Fibroblast of lung (primary cell): Measurements from ENCODE around the gene PIAS4. TPM values are rescaled to one million over a fixed set of nuclear protein-coding genes. Genes with fewer than 3 reads are reported as not detected.

ENCODE experiments used
- DNase-seq, 2 donors: peaks; one replicate each; pipeline versions ENCODE4 v3.0.0 to v3.0.0-alpha.2; 2010; ENCODE audit warnings: low read depth in 2 of 2
- H2AFZ ChIP-seq: 2 replicates; pipeline ENCODE4 v1.5.1; 2012; ENCODE audit warnings: low read length, control low read depth, inconsistent platforms
- H3K27ac ChIP-seq: 2 replicates; pipeline ENCODE4 v1.5.1; 2011; ENCODE audit warnings: low read length, control low read depth; ENCODE audit not compliant: insufficient read depth
- H3K27me3 ChIP-seq: 2 replicates; pipeline ENCODE4 v1.5.1; 2011; ENCODE audit warnings: mild to moderate bottlenecking, low read length; ENCODE audit not compliant: control insufficient read depth, insufficient read depth
- H3K36me3 ChIP-seq: 2 replicates; pipeline ENCODE4 v1.5.1; 2011; ENCODE audit warnings: low read length; ENCODE audit not compliant: control insufficient read depth, insufficient read depth
- H3K4me1 ChIP-seq: 2 replicates; pipeline ENCODE4 v1.5.1; 2011; ENCODE audit warnings: low read length; ENCODE audit not compliant: control insufficient read depth, insufficient read depth; ENCODE audit errors: extremely low read depth
- H3K4me2 ChIP-seq: 2 replicates; pipeline ENCODE4 v1.5.1; 2011; ENCODE audit warnings: low read length, control low read depth; ENCODE audit not compliant: insufficient read depth; ENCODE audit errors: extremely low read depth
- H3K4me3 ChIP-seq, 4 experiments: fragments of 200-600 bp in 1 of 4; sonication (generic) in 1 of 4; replicated peaks in 1 of 4; 2 replicates each; pipeline ENCODE4 v1.5.1; 2011 to 2016; ENCODE audit warnings: low read length in 4 of 4, low read depth in 3 of 4, mild to moderate bottlenecking in 3 of 4, control low read depth in 2 of 4, inconsistent platforms in 1 of 4, mixed read lengths in 1 of 4; ENCODE audit not compliant: insufficient read depth in 1 of 4; ENCODE audit errors: control extremely low read depth in 1 of 4
- H3K79me2 ChIP-seq: 2 replicates; pipeline ENCODE4 v1.5.1; 2012; ENCODE audit warnings: mild to moderate bottlenecking, low read length, inconsistent platforms; ENCODE audit not compliant: control insufficient read depth, insufficient read depth
- H3K9ac ChIP-seq: 2 replicates; pipeline ENCODE4 v1.5.1; 2011; ENCODE audit warnings: mild to moderate bottlenecking, low read length, control low read depth; ENCODE audit not compliant: insufficient read depth
- H3K9me3 ChIP-seq: 2 replicates; pipeline ENCODE4 v1.5.1; 2012; ENCODE audit warnings: low read depth, low read length; ENCODE audit not compliant: control insufficient read depth, insufficient read depth
- H4K20me1 ChIP-seq: 2 replicates; pipeline ENCODE4 v1.5.1; 2011; ENCODE audit warnings: low read length; ENCODE audit not compliant: control insufficient read depth, insufficient read depth; ENCODE audit errors: extremely low read depth
- CTCF ChIP-seq, 2 donors: IDR thresholded peaks in 1 of 2; conservative IDR thresholded peaks in 1 of 2; 1 replicate in 1 of 2; 2 replicates in 1 of 2; pipeline ENCODE4 v1.5.1; 2011 to 2012; ENCODE audit warnings: low read length in 2 of 2, control low read depth in 1 of 2, inconsistent platforms in 1 of 2, low read depth in 1 of 2, mild to moderate bottlenecking in 1 of 2
- EZH2 ChIP-seq: IDR thresholded peaks from 2 replicates; pipeline ENCODE4 v1.5.1; 2012; ENCODE audit warnings: low read length, control low read depth, mild to moderate bottlenecking; ENCODE audit errors: missing control alignments
- polyA plus RNA-seq, 2 donors: library from polyadenylated mRNA; depleted of rRNA in 1 of 2; stranded (reverse) in 1 of 2; unstranded in 1 of 2; fragments of >200 nt; gene quantifications; 2 replicates each; pipeline ENCODE4 v1.2.1, GENCODE V29; 2011 to 2012; ENCODE audit warnings: missing spikeins in 1 of 2
- total RNA-seq: library from RNA; depleted of rRNA; stranded (reverse); fragments of >200 nt; gene quantifications from 2 replicates; pipeline ENCODE4 v1.2.1, GENCODE V29; 2014

Gene PIAS4
- total and polyA plus RNA-seq, 2 donors (not counting 1 experiment from before 2014, with no cell fraction given): 6.6 to 14.9 TPM

DNA sequence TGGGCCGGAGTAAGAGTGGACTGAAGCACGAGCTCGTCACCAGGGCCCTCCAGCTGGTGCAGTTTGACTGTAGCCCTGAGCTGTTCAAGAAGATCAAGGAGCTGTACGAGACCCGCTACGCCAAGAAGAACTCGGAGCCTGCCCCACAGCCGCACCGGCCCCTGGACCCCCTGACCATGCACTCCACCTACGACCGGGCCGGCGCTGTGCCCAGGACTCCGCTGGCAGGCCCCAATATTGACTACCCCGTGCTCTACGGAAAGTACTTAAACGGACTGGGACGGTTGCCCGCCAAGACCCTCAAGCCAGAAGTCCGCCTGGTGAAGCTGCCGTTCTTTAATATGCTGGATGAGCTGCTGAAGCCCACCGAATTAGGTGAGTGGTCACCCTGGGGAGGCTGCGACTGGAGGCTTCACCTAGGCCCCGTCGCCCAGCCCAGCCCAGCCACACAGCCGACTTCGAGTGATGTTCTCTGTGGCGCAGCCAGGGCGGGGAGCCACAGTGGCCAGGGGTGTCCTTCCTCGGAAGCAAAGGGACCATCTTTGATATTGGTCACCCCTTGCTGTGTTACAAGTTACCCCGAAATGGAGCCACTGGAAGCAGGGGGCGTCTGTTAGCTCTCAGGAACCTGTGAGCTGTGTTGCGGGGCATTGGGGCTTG is 5.6 kb downstream of the PIAS4 start:
- Histone ChIP-seq H4K20me1 (no peaks in the 10 kb centered on the region), H3K79me2 (peaks cover 62% of the 10 kb centered on the region), H2AFZ (no peak overlapping the region), H3K27ac (no peak overlapping the region), H3K4me1 (peaks cover 8% of the 10 kb centered on the region), H3K4me2 (no peak overlapping the region), H3K27me3 (no peaks in the 10 kb centered on the region), H3K9ac (no peak overlapping the region), H3K4me3 (no peak overlapping the region), H3K36me3 (peaks cover 30% of the 10 kb centered on the region), H3K9me3 (no peaks in the 10 kb centered on the region)
- no peak for TF ChIP-seq CTCF (conservative IDR thresholded peaks at IDR 0.05 in 1 of 2, IDR thresholded peaks at IDR 0.05 in 1 of 2; ENCODE audit: low read depth in 1 of 2, low read length in 2 of 2)
- no peak for TF ChIP-seq EZH2
- DNase-seq: no peak

DNA sequence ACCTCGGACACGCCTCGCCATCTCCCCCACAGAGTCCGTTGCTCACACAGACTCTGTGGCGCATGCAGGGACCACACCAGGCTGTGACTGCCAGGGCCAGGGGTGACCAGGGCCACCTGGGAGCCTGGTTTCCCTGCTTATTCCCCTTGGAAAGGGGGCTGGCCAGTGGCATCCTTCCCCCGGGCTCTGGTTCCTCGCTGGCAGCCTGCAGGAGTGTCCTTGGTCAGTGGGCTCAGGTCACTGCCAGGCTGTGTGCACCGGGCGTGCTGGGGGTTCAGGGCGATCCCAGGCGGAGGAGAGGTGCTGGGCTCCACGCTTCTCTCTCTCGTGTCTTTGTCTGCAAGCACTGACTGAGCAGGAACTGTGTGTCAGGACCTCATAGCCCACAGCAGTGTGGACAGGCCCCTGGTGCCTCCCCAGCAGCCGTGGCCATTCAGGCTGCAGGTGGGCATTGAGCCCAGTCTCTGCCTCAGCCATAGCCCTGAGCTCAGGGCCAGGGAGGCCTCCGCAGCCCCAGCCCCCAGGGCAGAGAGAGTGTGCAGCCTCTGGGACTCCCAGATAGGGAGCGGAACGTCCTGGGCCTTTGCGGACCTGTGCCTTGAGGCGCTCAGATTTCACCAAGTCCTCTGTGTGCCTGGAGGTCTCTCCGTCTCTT is 6.5 kb downstream of the PIAS4 start:
- H4K20me1 ChIP-seq: no peaks in the 10 kb centered on the region
- no peak overlapping the region for H3K4me2 ChIP-seq
- TF ChIP-seq EZH2: no peak
- TF ChIP-seq CTCF (conservative IDR thresholded peaks at IDR 0.05 in 1 of 2, IDR thresholded peaks at IDR 0.05 in 1 of 2; ENCODE audit: low read depth in 1 of 2, low read length in 2 of 2): no peak
- no peak overlapping the region for H3K9ac ChIP-seq
- no peak overlapping the region for H3K4me3 ChIP-seq
- no peak overlapping the region for H2AFZ ChIP-seq
- no peak for DNase-seq
- peaks cover 30% of the 10 kb centered on the region for H3K36me3 ChIP-seq
- no peaks in the 10 kb centered on the region for H3K9me3 ChIP-seq
- peaks cover 2% of the 10 kb centered on the region for H3K4me1 ChIP-seq
- no peaks in the 10 kb centered on the region for H3K27me3 ChIP-seq
- H3K27ac ChIP-seq: no peak overlapping the region
- H3K79me2 ChIP-seq: peaks cover 55% of the 10 kb centered on the region

- TF ChIP-seq CTCF (conservative IDR thresholded peaks at IDR 0.05 in 1 of 2, IDR thresholded peaks at IDR 0.05 in 1 of 2; ENCODE audit: low read depth in 1 of 2, low read length in 2 of 2): no peak
- no peaks in the 10 kb centered on the region for H4K20me1 ChIP-seq
- H3K27ac ChIP-seq: no peak overlapping the region
- H3K9ac ChIP-seq: no peak overlapping the region
- H2AFZ ChIP-seq: no peak overlapping the region
- no peaks in the 10 kb centered on the region for H3K9me3 ChIP-seq
- no peak for DNase-seq
- no peaks in the 10 kb centered on the region for H3K27me3 ChIP-seq
- H3K4me2 ChIP-seq: no peak overlapping the region
- peaks cover 50% of the 10 kb centered on the region for H3K79me2 ChIP-seq
- no peak overlapping the region for H3K4me3 ChIP-seq
- H3K4me1 ChIP-seq: peaks cover 2% of the 10 kb centered on the region
- peaks cover 30% of the 10 kb centered on the region for H3K36me3 ChIP-seq
Observed at GRCh38 chr19:4014541-4015491, 7.3 kb downstream of the PIAS4 start.
